ENCODE results near the gene GALNS.

The GALNS gene

GRCh38 chr16:88820385-88821025 is 36.2 kb downstream of the GALNS start:
- no peak for DNase-seq

GRCh38 chr16:88819126-88819525 is 37.6 kb downstream of the GALNS start:
- DNase-seq = no peak

DNA sequence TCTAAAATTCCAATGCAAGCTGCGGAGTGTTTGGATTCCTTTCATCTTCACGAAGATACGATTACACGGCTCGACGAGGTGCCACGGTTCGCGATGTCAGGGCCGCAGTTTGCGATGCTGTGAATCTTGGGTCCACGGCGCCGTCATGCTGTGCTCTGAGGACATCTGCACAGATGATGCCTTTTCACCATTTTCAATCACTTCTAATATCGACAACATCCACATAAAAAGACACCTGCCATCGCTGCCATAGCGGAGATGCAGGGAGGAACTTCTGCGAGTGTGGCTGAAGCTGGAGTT is 38.2 kb downstream of the GALNS start:
- DNase-seq = no peak

DNA sequence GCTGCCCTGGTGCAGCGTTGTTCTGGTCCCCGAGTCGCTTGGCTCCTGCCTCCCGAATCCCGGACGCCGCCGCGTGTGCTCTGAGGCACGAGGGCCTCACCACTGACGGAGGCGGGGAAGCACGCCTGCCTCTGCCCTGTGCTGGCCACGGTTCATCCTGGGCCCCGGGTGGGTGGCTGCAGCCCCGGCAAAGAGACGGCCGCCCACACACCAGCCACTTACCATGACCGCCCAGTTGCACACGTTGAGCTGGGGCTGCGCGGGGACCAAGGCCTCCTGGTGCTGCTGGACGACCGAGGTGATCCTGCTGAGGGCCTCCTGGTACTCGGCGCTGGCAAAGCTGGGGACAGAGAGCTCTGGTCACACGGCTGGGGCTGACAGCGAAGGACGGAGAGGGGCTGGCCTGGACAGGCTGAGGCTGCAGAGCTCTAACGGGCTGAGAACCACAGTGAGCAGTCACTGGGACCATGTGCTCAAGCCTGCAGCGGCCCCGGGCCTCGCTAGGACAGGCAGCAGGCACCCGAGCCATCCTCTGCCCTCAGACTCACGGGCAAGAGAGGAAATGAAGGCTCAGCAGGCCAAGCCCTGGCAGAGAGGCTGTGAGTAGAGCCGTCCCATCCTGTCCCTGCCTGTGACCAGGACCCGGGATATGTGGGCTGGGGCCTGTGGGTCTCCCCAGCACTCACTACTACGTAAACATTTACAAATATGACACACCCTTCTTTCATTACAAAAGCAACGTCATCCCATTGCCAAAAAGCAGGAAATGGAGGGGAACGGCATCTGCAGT is 38.8 kb downstream of the GALNS start:
- no peak for DNase-seq

DNA sequence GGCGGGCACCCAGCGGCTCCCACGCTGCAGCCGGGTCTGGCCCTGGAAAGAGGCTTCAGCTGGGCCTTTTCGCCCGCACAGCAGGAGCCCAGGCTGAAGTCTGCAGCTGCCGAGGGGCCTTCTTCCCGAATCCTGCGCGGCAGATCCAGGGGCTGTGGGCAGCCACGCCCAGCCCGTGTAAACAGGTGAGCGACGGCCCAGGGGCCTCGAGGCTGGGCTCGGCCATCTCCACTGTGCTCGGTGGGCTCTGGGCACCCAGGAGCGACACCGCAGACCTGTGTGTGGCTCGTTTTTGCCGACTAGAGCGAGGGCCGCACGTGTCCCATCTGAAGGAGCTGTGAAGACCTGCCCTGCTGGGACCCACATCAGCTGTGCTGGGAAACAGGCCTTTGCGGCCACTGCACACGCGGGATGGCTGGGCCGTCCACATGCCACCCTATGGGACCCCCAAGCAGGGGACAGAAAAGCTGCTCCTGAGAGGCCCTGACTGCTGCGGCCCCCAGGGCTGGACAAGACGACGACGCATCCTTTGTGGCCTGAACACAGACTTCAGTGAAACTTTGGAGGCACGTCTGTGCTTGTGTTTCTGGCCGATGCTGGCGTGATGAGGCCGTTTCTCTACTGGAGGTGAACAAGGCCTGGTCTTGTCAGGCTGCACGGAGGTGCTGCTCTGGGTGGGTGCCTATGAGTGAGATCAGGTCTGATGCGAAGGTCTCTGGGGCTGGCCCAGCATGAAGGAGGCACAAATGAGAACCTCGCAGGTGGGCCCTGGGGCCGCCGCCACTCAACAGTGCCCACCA is 39.8 kb downstream of the GALNS start:
- no peak for DNase-seq

DNA sequence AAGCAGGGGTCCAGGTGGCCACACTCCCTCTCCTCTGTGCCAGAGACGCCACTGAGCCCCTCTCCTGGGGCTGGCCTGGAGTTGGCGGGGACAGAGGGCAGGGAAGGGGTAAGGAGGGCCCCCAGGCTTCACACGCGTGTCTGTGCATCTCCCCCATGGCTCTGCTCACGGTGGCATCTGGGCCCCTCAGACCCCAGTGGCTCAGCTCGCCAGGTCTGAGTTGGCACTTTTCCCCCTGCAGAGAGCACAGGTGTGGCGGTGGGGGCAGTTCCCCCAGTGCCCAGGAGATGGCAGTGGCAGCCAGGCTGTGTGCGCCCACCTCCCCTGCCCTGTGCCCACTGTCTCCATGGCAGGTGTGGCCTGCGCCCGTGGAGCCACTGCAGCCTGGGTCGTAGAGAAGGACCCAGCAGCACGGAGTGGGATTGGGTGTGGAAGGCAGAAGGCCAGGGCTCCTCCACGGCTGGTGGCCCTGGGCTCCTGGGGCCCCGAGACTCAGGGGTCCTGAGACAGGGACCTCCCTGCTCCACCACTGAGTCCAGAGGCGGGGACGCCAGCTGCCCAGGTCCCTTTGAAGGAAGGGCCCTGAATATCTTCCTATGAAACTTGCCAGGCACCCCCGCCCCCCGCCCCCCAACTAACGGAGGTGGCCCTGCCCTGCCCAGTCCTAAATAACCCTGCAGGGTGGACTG is 40.7 kb downstream of the GALNS start:
- DNase-seq = peak in 5 of 58 donors; percentile 14 to 22 (median 15)

DNA sequence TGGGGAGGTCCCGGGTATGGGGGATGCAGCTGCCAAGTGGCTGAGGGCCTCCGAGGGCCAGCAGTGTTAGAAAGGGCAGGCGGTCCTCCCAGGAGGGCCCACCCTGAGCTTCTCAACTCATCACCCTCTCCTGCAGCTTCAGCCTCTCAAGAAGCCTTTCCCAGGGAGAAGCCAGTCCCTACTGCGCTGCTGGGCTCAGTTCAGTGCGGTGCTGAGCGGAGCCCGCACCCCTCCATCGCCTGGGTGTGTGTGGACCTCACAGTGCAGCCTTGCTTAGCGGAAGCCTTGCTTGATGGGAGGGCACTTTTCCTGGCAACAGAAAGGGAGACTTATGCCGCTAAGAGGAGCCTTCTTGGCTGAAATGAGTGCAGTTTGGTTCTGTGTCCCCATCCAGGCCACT is 41.5 kb downstream of the GALNS start:
- DNase-seq = no peak

DNA sequence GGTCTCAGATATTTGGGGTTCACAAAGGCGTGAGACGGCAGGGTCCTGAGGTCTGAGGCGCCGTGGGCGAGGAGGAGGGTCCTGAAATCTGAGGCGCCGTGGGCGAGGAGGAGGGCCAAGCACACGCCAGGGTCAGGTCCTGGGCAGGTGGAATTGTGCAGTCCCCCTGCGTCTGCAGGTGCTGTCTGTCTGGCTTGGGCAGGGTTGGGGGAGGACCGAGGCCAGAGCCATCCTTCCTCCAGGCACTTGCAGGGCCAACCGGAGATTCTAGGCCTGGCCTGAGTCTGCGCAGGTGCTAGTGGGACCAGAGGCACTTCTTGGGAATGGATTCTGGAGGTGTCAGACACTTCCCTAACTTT is 42.6 kb downstream of the GALNS start:
- no peak for DNase-seq

DNA sequence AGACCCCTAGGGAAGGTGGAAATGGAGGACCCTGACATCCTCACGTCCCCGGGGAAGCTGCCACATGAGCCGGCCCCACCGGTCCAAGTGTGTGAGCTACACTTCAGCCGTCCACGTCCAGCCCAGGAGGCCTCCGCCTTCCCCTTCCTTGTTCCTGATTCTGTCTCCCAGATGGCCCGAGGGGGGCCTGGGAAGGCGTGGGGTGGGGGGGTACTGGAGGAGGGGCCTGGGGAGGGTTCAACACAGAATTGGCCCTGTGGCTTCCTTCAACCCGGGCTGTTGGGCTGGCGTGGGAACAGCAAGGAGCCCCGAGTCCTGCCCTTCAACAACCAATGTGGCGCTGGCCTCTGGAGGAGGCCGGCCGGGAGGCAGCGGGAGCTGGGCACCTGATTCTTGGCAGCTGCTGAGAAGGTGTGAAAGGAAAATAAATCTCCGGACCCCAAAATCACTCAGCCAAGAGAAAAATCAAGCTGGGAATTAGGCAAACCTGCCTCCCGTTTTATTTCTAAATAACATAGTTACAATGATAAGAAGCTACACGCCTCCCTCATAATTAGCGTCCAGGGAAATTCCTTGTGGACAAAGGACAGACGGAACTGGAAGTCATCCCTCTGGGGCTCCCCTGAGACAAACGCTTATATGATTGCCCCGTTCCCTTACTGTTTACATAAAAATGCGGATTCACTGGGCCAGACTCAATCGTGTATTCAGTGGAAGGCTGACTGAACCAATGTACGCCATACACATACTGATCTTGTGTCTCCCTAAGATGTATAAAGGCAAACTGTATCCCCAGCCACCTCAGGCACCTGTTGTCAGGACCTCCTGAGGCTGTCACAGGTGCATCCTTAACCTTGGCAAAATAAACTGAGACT is 43.2 kb downstream of the GALNS start:
- DNase-seq = no peak

DNA sequence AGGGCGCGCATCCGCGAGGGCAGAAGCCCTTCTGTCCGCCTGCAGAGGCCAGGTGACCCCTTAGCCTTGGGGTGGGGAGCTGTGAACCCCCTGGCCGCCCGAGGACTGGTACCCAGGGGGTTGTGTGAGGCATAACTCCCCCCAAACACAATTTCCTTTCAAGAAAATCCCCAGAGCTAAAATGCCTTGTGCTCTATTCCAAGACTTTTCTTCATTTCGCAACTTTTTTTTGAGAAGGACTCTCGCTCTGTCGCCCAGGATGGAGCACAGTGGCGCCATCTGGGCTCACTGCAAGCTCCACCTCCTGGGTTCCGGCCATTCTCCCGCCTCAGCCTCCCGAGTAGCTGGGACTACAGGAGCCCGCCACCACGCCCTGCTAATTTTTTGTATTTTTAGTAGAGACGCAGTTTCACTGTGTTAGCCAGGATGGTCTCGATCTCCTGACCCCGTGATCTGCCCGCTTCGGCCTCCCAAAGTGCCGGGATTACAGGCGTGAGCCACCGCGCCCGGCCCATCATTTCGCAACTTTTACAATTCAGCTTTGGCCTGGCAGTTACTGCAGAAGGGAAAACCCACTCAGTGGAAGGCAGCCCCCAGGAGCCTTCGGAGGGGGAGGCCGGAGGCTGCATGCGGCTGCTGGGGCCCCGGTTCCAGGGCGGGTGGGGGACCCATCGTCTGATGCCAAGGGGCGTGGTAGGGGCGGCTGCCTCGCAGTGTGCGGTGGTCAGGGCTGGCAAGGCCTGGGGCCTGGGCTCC is 44.1 kb downstream of the GALNS start:
- DNase-seq = peak in 2 of 58 donors; percentile 14

DNA sequence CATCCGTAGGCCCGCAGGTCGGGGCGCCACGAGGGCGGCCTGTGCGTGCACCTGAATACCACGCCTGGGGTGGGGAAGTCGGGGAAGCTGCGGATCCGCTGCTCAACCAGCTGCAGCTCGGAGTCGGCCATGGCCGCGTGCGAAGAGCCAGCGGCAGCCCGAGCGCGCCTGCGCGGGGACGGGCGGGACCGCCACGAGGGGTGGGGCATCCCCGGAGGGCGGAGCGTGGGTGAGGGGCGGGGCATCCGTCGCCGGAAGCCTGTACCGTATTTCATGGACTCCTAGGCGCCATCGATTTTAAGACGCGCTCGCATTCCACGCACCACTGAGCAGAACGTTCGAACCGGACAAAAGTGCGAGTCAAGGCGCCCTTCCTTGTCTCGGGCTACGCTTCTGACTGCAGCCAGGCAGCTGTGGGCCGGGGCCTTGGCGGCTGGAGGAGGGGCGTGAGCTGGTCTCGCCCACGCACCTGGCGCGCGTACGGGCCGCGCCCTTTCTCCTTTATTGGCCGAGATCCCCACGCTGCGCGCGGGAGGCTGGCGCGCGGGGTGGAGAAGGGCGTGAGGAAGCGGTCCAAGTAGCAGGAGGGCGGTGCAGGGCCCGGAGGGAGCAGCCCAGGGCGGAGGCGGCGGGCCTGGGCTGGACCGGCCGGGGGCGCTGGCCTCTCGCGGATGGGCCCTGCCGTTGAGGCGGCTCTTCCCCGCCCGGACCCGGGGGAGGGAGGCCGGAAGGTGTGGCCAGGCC is 44.8 kb downstream of the GALNS start, which contains the start of gene APRT:
Gene APRT, minus strand, starts transcription at position 160 of the 744 bp plus-strand sequence. Its CDS starts 29 bp downstream, at position 131.
- DNase-seq = peak in 57 of 58 donors; percentile 42 to 96 (median 87)

DNA sequence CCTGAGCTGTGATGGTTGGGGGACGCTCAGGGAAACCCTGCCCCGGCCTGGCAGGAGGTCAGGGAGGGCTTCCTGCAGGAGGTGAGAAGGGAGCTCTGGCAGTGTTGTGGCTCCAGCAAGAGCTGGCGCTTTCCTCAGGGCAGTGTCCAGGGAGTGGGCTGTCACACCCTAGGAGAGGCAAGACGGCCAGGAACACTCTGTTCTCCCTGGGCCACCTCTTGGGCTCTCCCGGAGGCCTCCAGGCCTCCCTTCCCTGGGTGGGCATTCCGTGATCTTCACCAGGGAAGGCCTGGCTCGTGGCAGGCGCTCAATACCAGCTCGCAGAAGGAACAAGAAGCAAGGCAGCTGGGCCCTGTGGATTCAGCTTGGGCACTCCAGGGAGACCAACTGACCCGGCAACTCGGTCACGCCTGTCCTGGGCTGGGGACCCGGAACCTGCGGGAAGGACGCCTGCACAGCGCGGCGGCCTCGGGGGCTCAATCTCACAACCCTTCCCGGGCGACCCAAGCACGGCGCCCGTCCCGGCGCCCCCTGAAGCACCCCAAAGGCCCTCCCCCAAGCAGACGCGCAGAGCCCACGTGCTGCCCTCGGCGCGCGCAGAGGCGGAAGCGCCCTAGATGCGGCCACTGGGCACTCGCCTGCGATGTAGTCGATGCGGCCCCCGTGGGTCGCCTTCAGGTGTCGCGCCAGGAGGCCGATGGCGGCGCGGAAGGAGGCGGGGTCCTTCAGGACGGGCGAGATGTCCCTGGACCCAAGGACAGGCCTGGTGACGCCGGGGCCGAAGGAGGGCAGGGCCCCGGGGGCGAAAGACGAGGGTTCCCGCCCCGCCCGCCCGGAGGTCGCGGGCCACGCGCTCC is 45.6 kb downstream of the GALNS start:
- peak in 57 of 58 donors; percentile 40 to 89 (median 79) for DNase-seq

DNA sequence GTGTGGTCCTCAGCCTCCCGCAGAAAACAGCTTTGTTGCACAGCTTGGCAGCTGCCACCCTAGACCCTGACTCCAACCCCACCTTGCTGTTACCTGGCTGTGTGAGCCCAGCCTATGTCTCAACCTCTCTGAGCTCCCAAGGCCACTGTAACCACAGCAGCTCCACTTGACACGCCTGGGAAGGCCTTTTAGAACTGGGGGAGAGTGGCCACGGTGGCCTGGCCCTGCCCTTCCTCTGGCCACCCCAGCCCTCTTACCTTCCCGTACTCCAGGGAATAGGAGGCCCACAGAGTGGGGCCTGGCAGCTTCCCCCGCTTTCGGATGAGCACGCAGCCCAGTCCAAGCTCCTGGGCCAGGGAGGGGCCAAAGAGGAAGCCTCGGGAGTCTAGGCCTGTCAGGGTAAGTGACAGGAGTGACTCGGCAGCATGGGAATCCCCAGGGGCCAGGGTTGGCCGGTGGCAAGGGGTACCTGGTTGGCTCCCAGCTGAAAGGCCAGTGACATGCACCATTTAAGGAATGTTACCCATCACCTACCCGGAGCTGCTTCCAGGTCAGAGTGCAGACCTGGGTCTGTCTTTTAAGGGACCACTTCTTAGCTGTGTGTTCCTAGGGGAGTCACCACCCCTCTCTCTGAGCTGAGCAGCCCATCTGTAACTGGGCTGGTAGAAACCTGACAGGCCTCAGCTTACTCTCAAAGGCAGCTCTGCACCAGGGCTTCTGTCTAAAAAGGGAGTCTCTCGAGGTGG is 46.4 kb downstream of the GALNS start:
- no peak for DNase-seq

DNA sequence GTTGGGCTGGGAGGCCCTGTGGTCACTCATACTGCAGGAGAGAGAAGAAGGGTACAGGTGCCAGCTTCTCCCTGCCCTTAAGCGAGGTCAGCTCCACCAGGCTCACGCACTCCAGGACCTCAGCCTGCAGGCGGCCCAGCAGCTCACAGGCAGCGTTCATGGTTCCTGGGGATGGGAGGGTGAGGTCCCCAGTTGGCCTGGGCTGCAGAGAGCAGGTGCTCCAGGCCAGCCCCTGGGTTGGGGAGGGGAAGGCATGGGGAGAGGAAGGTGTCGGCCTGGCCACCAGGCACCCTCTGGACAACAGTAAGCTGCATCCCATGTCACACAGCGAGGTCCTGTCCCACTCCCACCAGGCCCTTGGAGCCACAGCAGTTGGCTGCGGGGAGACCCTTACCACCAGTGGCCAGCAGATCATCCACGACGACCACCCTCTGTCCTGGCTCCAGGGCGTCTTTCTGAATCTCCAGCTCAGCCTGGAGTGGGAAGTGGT is 47.0 kb downstream of the GALNS start:
- DNase-seq = no peak

- no peak for DNase-seq
Measured at GRCh38 chr16:88809068-88809675, 47.6 kb downstream of the GALNS start.

DNA sequence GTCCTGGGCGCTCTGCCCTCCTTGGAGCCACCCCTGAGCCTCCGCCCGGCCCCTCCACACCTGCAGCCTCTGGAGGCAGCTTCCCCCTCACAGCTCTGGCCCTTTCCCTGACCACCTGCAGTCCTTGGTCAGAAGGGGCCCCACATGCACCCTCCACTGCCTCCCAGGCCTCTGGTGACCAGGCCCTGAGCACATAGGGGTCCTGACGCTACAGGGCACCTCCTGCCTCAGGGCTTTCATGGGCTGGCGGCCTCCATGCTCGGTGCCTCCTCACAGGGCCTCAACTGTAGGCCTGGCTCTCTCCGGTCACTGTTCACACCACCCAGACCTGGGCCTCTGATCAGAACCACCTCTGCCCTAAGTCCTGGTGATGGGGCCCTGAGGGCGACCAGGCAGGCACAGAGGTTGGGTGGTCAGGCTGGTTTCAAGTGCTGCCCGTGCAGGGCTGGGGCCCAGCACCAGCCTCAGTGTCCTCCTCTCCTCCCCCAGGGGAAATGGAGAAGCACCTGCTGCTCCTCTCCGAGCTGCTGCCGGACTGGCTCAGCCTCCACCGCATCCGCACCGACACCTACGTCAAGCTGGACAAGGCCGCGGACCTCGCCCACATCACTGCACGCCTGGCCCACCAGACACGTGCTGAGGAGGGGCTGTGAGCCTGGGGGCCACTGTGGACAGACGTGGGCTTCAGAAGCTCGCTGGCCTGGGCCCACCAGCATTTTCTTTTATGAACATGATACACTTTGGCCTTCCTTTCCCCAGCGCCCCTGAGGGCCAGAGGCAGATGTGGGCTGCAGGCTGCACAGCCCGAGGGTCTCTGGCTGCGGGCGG is 48.9 kb downstream of the GALNS start:
- no peak for DNase-seq
